ENCODE results near the gene CYSRT1.
"Not testable (repeated sequence)": the region's sequence is repeated elsewhere in the genome, so short reads cannot be mapped to it uniquely, and the experiment has no call there.

CYSRT1 gene

DNA sequence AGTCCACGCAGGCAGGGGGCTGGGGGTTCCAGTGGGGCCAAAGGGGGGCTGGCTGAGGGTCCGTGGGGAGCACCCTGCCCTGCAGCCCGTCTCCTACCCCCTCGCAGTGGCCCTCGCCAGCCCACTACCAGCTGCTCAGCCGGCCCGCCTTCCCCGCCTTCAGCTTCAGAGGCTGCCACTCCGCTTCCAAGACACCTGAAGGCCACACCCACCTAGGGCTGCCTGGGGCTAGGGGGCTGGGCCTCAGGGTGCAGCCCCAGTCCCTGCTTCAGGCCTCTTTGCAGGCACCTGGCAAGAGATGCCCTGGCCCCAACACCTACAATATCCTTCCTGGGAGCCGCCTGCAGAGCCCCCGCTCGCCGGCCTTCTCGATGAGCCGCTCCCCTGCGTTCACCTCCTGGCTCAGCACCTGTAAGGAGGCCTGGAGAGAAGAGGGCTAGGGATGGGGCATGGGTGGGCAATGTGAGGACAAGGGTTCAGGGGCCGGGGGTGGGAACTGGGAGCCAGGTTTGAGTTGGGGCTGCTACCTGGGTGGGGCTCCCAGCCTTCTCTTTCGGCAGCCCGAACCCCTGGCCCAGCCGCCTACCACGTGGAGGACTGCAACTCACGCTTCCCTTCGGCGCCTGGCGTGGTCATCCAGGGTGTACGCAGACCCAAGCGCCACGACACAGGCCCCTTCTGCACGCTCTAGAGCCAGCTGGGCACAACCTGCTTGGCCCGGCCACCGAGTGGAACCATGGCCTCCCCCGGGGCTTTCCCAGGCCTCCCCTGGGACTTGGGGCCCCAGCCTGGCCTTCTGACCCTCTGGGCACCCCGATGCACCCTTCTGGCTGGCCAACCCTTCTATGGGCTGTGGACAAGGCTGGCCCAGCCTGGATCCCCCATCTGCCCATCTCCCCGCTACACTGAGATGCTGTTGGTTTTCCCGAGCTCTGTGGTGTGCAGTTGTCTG lies 27.9 kb downstream of the CYSRT1 start:
- DNase-seq (ENCODE audit: low spot score) = no peak

GRCh38 chr9:137253717-137254623 lies 29.0 kb downstream of the CYSRT1 start:
- no peak for DNase-seq (ENCODE audit: low spot score)

DNA sequence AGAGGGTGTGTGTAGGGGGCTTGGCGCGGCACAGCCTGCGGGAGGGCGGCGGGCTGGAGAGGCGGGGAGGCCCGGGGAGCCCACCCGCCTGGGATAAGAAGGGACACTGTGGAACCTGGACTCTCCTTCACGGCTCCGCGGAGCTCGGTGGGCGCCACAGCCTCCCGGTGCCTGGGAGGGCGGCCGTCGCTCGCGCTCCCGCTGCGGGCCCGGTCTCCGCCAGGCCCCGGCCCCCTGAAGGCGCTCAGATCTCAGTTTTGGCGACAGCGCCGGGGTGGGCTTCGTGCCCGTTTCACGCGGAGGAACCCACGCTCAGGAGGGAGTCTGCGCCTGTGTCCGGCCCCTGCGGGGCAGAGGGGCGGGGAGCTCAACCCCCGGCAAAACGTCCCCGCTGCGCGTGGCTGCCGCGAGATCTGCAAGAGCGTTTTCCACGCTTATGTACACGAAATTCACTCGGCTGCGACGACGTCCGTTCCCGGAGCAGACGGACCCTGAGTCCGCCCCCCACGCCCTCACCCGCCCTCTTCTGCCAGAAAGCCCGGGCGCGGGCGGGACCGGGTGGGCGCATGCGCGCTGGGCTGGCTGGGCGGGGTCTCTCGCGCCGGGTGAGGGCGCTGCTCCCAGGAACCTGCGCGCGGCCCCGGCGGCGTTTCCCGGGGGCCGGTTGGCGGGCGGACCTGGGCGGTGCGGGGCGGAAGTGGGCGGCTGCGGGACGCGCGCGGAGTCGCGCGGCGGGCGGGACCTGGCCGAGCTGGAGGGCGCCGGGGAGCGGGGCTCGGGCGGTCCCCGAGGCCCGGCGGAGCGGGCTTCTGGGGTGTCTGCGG lies 29.9 kb downstream of the CYSRT1 start, which contains the start of gene NELFB:
Gene NELFB, plus strand, starts transcription at position 704 of the 824 bp plus-strand sequence.
- peak; percentile 81 for DNase-seq (ENCODE audit: low spot score)

DNA sequence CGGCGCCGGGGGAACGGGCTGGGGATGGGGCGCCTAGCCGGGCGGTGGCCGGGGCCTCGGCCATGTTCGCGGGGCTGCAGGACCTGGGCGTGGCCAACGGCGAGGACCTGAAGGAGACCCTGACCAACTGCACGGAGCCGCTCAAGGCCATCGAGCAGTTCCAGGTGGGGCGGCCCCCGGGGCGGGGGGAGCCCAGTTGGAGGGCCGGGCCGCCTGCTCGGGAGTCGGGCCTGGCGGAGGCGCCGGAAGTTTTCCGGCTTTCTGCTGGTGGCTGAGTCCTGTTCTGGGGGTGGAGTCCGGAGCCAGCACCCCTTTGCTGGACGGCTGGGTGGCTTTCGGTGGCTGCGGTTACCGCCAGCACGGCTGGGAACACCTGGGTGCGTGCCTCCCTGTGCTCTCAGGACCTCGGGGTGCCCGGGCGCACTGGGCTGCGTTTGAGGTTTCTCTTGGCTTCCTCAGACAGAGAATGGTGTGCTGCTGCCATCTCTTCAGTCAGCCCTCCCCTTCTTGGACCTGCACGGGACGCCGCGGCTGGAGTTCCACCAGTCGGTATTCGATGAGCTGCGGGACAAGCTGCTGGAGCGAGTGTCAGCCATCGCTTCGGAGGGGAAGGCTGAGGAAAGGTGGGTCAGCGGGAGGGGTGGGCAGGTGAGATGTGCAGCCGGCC lies 30.6 kb downstream of the CYSRT1 start:
- no peak for DNase-seq (ENCODE audit: low spot score)

GRCh38 chr9:137256362-137256761 lies 31.4 kb downstream of the CYSRT1 start:
- DNase-seq (ENCODE audit: low spot score) = no peak

- no peak for DNase-seq (ENCODE audit: low spot score)
Observed at GRCh38 chr9:137256856-137257255, 31.9 kb downstream of the CYSRT1 start.

- not testable (repeated sequence) for DNase-seq (ENCODE audit: low spot score)
Observed at GRCh38 chr9:137262173-137262908, 37.4 kb downstream of the CYSRT1 start.

DNA sequence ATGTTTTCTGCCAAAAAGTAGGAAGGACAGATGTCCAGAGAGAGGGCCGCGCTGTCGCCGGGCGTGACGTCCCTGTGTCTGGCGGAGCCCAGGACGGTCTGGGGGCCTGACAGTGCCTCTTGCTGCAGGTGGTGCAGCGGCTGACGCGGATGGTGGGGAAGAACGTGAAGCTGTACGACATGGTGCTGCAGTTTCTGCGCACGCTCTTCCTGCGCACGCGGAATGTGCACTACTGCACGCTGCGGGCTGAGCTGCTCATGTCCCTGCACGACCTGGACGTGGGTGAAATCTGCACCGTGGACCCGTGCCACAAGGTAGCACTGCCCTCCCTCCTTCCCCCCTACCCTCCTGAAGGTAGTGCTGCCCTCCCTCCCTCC lies 37.9 kb downstream of the CYSRT1 start:
- DNase-seq (ENCODE audit: low spot score) = no peak

- DNase-seq (ENCODE audit: low spot score) = no peak
Observed at GRCh38 chr9:137263506-137263905, 38.5 kb downstream of the CYSRT1 start.

DNA sequence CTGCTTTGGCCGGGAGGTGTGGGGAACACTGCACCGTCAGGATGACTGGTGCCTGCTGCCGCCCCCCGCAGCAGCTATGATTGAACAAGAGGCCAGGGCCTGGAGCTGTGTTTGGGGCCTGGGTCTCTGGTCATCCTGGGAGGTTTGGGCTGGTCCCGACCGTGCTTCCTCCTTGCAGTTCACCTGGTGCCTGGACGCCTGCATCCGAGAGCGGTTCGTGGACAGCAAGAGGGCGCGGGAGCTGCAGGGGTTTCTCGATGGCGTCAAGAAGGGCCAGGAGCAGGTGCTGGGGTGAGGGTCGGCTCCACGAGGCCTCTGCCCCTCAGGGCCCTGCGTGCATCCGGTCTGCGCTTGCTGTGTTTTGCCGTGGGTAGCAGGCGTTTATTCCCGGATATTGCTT lies 39.1 kb downstream of the CYSRT1 start:
- no peak for DNase-seq (ENCODE audit: low spot score)

- no peak for DNase-seq (ENCODE audit: low spot score)
Observed at GRCh38 chr9:137265496-137266161, 40.7 kb downstream of the CYSRT1 start.

GRCh38 chr9:137266162-137266527 lies 41.2 kb downstream of the CYSRT1 start:
- DNase-seq (ENCODE audit: low spot score) = no peak

DNA sequence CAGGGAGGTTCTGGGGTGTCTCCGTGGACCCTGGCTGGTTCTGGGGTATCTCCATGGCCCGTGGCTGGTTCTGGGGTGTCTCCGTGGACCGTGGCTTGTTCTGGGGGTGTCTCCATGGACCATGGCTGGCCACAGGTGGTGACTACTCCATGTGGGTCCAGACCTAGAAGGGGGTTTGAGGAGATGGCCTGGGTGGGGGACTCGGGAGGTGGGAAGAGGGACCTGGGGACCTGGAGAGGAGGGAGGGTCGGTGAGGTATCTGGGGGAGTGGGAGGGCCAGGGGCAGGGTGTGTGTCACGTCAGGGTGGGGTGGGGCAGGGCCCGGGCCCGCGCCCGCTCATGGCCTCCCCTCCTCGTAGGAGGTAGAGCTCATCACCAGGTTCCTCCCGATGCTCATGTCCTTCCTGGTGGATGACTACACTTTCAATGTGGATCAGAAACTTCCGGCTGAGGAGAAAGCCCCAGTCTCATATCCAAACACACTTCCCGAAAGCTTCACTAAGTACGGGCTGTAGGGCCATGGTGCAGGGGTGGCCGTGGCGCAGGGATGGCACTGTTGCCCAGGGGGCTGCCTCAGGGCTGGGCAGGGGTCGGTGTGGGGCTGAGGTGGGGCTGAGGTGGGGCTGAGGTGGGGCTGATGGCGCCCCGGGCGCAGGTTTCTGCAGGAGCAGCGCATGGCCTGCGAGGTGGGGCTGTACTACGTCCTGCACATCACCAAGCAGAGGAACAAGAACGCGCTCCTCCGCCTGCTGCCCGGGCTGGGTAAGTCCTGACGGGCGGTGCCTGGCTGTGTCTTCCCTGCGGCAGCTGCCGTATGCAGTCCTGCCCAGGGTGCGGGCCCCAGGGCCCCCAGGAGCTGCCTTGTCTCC lies 41.8 kb downstream of the CYSRT1 start:
- DNase-seq (ENCODE audit: low spot score) = no peak

GRCh38 chr9:137267933-137268355 lies 43.0 kb downstream of the CYSRT1 start:
- DNase-seq (ENCODE audit: low spot score) = no peak

- no peak for DNase-seq (ENCODE audit: low spot score)
Observed at GRCh38 chr9:137268538-137269201, 43.7 kb downstream of the CYSRT1 start.

DNA sequence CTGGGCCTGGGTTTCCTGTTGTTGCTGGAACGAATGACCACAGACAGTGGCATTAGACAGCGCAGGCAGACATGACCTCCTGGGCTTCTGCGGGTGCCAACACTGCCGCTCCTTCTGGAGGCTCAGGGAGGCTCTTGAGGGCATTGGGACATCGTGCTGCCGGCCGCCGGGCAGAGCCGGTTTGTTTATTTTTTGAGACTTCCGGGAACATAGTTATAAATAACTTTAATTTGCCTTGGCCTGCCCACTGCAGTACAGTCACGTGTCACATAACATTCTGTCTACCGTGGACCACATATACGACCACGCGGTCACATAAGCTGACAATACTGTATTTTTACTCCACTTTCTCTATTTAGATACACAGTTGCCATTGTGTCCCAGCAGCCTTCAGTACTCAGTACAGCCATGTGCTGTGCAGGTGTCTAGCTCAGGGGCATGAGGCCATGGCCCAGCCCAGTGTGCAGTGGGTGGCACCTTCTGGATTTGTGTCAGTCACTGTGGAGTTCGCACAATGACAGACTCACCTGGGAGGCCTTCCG lies 44.3 kb downstream of the CYSRT1 start:
- DNase-seq (ENCODE audit: low spot score) = no peak

DNA sequence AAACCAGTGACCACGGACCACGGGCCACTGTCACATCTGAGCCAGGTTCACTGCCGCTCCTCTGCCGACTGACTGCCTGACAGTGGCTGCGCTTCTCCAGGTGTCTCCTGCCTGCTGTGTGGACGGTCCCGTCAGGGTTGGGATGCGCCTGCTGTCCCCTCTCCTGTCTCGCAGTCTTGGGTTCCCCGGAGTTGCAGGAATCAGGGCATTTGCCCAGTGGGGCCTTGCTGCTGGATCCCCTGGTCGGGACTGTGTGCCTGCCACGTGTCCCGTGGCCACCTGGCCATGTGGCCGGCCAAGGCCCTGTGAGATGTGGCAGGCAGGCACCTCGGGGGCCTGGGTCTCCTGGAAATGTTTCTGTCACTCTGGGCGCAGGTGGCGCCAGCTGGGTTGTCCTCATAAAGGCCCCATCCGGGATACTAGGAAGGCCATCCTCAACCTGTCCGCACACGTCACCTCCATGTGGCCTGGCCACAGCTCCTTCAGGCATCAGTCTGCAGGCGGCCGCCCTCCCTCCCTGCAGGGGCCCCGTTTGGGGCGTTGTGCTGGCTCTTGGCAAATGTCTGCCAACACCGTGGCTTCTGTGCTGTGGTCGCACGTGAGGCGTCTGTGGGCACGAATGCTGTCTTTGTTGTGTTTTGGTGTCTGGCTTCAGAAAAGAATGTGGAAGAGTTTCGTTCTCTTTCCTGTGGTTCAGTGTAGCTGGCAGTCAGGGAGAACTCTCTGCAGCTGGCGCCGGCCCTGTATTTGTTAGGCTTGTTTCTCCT lies 46.1 kb downstream of the CYSRT1 start:
- no peak for DNase-seq (ENCODE audit: low spot score)
